ENCODE results near the gene INO80D.

The INO80D gene

DNA sequence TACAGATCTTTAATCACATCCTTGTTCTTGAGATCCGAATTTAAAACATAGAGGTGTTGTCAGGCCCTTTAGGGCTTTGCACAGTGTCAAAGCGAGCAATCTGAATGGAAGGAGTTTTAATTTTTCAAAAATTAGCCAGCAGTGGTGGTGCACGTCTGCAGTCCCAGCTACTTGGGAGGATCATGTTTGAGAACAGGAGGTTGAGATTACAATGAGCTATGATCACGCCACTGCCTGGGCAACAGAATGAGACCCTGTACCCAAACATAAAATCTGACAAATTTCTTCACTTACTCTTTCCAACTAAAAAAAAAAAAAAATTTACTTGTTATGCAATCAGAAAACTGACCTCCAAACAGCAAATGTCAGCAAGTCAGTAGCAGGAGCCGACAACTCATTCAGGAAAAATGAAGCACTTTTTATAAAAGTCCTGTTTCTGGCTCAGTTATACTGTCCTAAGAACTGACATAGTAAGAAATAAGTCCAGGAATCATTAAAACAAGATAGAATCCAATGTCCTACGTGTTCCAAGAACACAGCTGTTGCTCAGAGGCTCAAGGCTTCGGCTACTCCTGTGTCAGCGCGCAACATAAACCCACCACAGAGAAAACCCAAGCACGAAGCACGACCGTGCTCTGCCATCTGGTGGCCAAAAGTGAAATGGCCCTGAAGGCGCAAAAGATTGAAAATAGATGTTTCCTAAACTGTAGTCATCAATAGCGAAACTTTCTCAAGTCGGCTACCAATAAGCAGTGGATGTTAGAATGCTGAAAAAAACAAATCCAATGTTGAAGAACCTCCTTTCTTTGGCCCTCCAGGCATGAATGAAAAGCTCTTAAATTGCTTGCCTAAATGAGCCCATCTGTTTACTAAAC lies 138.1 kb downstream of the INO80D start:
- Histone ChIP-seq H3K27me3 (ENCODE audit: insufficient read depth, low read length) (no peaks in the 10 kb centered on the region), H3K36me3 (ENCODE audit: insufficient read depth, low read depth, low read length) (no peaks in the 10 kb centered on the region), H3K9me3 (ENCODE audit: insufficient read depth, low read depth, low read length) (peaks cover 9% of the 10 kb centered on the region), H3K9ac (ENCODE audit: low read depth, low read length) (no peak overlapping the region), H3K4me1 (ENCODE audit: insufficient read depth, low read length) (no peaks in the 10 kb centered on the region), H3K27ac (ENCODE audit: low read length) (no peak overlapping the region), H3K4me3 (ENCODE audit: low read length) (no peak overlapping the region)

DNA sequence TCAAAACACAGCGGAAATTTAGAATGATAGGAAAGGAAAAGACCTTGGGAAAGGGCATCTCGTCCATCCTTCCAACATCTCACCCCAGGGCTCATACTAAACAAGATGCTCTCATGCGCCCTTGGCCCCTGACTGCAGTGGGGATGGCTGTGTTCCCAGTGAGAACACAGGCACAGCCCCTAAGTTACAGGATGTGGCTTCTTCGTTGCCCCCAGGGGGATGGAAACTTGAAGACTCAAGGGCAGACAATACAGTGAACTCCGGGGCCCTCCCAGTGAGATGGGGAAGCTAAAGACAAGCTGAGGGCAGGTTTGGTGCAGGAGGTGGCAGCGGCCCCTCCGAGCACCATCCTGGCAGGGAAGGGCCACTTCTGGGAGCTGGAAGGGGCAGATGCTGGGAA lies 139.7 kb downstream of the INO80D start:
- Histone ChIP-seq H3K4me1 (ENCODE audit: insufficient read depth, low read length) (no peaks in the 10 kb centered on the region), H3K9ac (ENCODE audit: low read depth, low read length) (no peak overlapping the region), H3K27ac (ENCODE audit: low read length) (no peak overlapping the region), H3K9me3 (ENCODE audit: insufficient read depth, low read depth, low read length) (peaks cover under 1% of the 10 kb centered on the region; the same call in 1 of the 2 replicates), H3K4me3 (ENCODE audit: low read length) (no peak overlapping the region), H3K27me3 (ENCODE audit: insufficient read depth, low read length) (no peaks in the 10 kb centered on the region), H3K36me3 (ENCODE audit: insufficient read depth, low read depth, low read length) (no peaks in the 10 kb centered on the region)

Measured in iPS-20b (cell line).